ENCODE data around the gene PRRC2B.

GRCh38 chr9:131499254-131499767 lies 105.4 kb downstream of the PRRC2B start:
- TF ChIP-seq CTCF (IDR thresholded peaks at IDR 0.05) (no peak), POLR2A (IDR thresholded peaks at IDR 0.05) (no peak)

Data from lower leg skin (tissue), 3 donors.